Thymus (tissue), 11 donors: Measurements from ENCODE around the gene EHBP1. TPM values are rescaled to one million over a fixed set of nuclear protein-coding genes. Genes with fewer than 3 reads are reported as not detected.

Experiments used
- DNase-seq, 9 donors: peaks; one replicate each; pipeline ENCODE4 v3.0.0-alpha.2; 2013; ENCODE audit warnings: low spot score in 9 of 9, low read depth in 6 of 9, missing footprints in 1 of 9
- H3K27ac ChIP-seq, 2 donors: one replicate each; pipeline ENCODE4 v1.5.1; 2013; ENCODE audit warnings: control low read depth in 1 of 2, low read depth in 1 of 2, low read length in 1 of 2, mild to moderate bottlenecking in 1 of 2, moderate library complexity in 1 of 2
- H3K27me3 ChIP-seq, 2 donors: one replicate each; pipeline ENCODE4 v1.5.1; 2013; ENCODE audit warnings: low read length in 1 of 2; ENCODE audit not compliant: control insufficient read depth in 2 of 2, insufficient read depth in 1 of 2
- H3K36me3 ChIP-seq, 2 donors: one replicate each; pipeline ENCODE4 v1.5.1; 2013; ENCODE audit warnings: low read length in 1 of 2, mild to moderate bottlenecking in 1 of 2, moderate library complexity in 1 of 2; ENCODE audit not compliant: control insufficient read depth in 2 of 2, insufficient read depth in 2 of 2
- H3K4me1 ChIP-seq, 2 donors: one replicate each; pipeline ENCODE4 v1.5.1; 2013; ENCODE audit warnings: low read length in 2 of 2; ENCODE audit not compliant: control insufficient read depth in 2 of 2, insufficient read depth in 2 of 2
- H3K4me3 ChIP-seq, 2 donors: one replicate each; pipeline ENCODE4 v1.5.1; 2013; ENCODE audit warnings: low read length in 2 of 2, control low read depth in 1 of 2, mild to moderate bottlenecking in 1 of 2
- H3K9me3 ChIP-seq, 2 donors: one replicate each; pipeline ENCODE4 v1.5.1; 2013; ENCODE audit warnings: low read length in 1 of 2, mild to moderate bottlenecking in 1 of 2; ENCODE audit not compliant: control insufficient read depth in 2 of 2, insufficient read depth in 1 of 2
- WGBS: extraction: QIAGEN DNeasy Blood & Tissue Kit; methylation state at CpG from one replicate; pipeline ENCODE4 v1.1.7; 2013; 5-methylcytosine and 5-hydroxymethylcytosine counted together
- polyA plus RNA-seq: library from polyadenylated mRNA; stranded (reverse); fragments of 200-250 nt; gene quantifications from one replicate; pipeline ENCODE4 v1.2.3, GENCODE V29; 2013
- total RNA-seq: library from RNA; stranded (reverse); fragments of 120-200 nt; gene quantifications from one replicate; pipeline ENCODE4 v1.2.4, GENCODE V29; 2013
- donor health status: healthy.

EHBP1 gene
- total and polyA plus RNA-seq, 2 donors = 11.2 to 19.5 TPM

DNA sequence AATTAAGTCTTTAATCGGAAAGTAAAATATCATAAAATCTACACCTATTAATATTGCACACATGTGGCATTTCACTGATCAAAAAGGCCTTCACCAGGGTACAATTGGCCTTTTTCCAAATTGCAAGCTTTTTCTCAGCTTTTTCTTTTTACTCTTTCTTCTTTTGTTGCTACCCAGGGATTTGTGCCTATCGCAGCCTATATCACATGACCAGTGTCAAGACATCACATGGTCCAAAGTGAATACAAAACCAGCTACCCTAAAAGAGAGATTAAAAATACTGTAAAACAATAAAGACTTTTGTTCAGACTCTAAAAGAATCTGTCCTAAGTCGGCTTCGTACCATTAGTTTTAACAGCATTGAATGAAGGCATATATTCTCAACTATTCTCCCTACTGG, 330.1 kb downstream of the EHBP1 start:
- H3K4me1 ChIP-seq = no peaks in the 10 kb centered on the region
- no peaks in the 10 kb centered on the region for H3K9me3 ChIP-seq
- H3K27me3 ChIP-seq = no peaks in the 10 kb centered on the region
- H3K36me3 ChIP-seq = no peaks in the 10 kb centered on the region
- 99% methylated on average over 4 of the region's 4 CpGs for WGBS
- no peak overlapping the region for H3K27ac ChIP-seq
- no peak for DNase-seq
- no peak overlapping the region for H3K4me3 ChIP-seq

DNA sequence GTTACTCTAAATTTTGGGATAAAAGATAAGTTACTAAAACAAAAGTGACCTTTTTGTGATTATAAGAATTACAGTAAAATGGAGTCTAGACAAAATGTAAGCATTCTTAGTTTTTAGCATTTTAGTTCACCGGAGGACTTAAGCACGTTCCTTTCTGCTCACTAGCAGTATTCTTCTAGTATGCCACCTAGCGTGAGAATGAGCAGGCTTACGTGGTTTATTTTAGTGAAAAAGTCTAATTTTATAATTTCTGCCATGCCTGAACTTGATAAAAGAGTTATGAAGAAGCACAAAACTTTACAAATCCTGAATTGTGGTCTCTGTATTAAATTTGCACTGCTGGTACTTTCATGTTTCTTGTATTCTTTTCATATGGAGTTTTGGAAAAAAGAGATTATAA, 332.5 kb downstream of the EHBP1 start:
- no peaks in the 10 kb centered on the region for H3K4me1 ChIP-seq
- H3K36me3 ChIP-seq = no peaks in the 10 kb centered on the region
- no peak overlapping the region for H3K27ac ChIP-seq
- H3K4me3 ChIP-seq = no peak overlapping the region
- WGBS = 99% methylated on average over 4 of the region's 4 CpGs
- no peak for DNase-seq
- H3K9me3 ChIP-seq = no peaks in the 10 kb centered on the region
- H3K27me3 ChIP-seq = no peaks in the 10 kb centered on the region

DNA sequence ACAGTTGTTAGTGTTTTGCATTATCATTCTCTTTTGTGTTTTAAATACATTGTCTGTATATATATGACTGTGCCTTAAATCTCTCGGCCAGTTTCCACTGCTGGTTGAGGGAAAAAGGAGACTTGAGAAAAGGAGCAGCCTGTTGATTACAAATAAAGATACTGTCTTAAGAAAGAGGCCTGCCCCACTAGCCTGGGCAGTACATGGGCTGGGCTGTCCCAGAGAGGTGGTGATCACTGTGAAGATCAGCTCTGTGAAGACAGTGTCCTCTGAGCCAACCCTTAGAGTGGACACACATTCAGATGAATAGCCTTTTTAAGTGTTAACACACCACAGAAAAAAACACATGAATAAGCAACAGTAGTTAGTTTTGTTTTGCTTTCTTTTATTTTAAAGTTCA, 335.1 kb downstream of the EHBP1 start:
- no peak for DNase-seq
- Histone ChIP-seq H3K4me1 (no peaks in the 10 kb centered on the region), H3K27me3 (peaks cover 7 to 13% of the 10 kb centered on the region in 2 donors), H3K36me3 (no peaks in the 10 kb centered on the region), H3K27ac (no peak overlapping the region), H3K4me3 (no peak overlapping the region), H3K9me3 (no peaks in the 10 kb centered on the region)
- WGBS = 100% methylated on average over 1 of the region's 1 CpG

DNA sequence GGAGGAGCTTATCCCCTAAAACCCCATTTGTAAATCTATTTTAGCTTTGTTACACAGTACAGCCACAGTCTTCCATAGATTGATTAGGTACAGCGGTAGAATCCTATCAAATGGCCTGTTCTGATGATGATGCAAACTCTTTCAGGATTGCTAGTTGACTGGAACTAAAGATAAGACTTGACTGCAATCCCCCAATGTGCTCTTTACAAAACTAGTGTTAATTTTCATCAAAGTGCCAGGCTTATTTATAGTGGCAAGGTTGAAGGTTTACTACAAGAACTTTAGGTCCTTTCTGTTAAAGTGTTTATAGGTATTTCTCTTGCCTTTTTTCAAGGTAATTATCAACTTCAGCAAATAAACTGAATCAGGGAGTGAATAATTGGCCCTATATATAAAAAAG, 336.1 kb downstream of the EHBP1 start:
- H3K27ac ChIP-seq = no peak overlapping the region
- WGBS = 100% methylated on average over 1 of the region's 1 CpG
- no peak overlapping the region for H3K4me3 ChIP-seq
- no peaks in the 10 kb centered on the region for H3K9me3 ChIP-seq
- DNase-seq = no peak
- peaks cover 15 to 20% of the 10 kb centered on the region in 2 donors for H3K27me3 ChIP-seq
- no peaks in the 10 kb centered on the region for H3K36me3 ChIP-seq
- H3K4me1 ChIP-seq = no peaks in the 10 kb centered on the region

DNA sequence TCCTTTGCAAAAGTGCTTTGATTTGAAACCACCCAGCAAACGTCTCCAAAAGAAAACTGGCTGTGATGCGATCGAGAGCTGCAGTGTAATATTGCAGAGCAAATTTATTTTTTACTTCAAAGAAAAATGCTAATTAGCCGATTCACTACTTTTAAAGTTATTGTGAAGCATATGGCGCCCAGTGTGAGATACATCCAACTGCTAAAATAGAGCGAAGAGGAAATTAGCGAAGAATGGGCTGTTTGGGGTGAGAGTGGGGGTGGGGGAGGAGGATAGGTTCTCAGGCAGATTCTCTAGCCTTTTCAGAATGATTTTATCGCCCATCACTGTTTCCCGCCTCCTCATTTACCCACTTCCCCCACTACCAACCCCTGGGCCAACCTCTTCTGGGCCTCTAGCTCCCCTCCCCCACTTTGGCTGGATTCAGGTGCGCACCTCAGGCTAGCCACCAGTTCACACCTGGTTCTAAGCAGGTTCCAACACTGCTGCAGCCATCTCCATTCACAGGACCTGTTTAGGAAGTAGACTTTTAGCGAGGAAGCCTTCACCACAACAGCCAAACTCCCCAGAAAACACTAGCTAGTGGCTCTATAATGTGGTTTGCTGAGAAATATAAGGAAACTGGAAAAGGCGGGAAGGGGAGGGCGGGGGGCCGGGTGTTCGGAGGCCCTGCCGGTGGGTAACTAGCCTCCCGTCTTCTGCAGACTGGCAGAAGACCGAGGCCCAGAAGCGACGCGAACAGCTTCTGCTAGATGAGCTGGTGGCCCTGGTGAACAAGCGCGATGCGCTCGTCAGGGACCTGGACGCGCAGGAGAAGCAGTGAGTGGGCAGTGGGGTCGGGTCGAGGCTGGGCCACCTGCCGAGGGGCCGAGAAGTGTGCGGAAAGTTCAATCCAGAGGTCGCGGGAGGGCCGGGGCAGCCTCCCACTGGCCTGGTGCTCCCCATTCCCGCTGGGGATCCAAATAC, 339.1 kb downstream of the EHBP1 start:
- WGBS = 97% methylated on average over 36 of the region's 36 CpGs
- Histone ChIP-seq H3K4me3 (no peak overlapping the region), H3K9me3 (peaks cover 2 to 21% of the 10 kb centered on the region in 2 donors), H3K4me1 (peaks cover 10 to 26% of the 10 kb centered on the region in 2 donors), H3K36me3 (no peaks in the 10 kb centered on the region), H3K27ac (no peak overlapping the region), H3K27me3 (peaks cover 44 to 51% of the 10 kb centered on the region in 2 donors)
- DNase-seq = no peak

DNA sequence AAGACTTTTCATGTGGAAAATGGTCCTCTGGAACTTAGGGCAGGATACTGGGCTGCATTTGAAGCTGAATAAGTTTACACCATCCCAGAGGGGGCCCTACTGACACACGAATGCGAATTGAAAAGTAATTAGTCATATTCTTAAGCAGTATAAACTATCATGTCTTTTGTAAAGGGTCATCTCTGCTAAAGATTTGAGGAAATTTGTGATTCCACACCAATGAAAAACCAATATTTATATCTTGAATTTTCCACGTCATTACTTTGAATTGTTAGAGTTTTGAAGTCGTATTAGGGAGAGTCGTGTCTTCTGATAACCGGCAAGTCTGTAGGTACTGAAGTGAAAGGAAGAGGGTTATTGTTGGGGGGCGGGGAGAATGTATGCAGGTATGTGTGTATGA, 341.0 kb downstream of the EHBP1 start:
- WGBS = 98% methylated on average over 7 of the region's 7 CpGs
- no peak for DNase-seq
- H3K27ac ChIP-seq = no peak overlapping the region
- peaks cover 2 to 21% of the 10 kb centered on the region in 2 donors for H3K9me3 ChIP-seq
- peaks cover 62 to 70% of the 10 kb centered on the region in 2 donors for H3K27me3 ChIP-seq
- no peaks in the 10 kb centered on the region for H3K36me3 ChIP-seq
- H3K4me3 ChIP-seq = no peak overlapping the region
- H3K4me1 ChIP-seq = peaks cover 22 to 39% of the 10 kb centered on the region in 2 donors

DNA sequence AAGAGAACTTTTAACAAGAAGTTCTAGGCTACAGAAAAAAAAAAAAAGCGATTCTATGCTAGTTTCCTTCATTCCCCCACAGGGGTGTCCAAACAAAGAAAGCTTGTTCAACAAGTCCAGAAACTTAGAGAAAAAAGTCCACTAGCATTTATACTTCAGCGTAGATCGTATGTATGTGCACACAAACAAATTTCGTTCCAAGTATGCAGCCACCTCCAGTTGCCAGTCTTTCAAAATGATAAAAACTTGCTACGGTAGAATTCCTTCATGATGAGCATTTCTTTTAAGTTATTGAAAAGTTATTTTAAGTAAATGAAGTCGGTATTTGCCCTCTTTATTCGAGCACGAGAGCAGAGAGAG, 341.4 kb downstream of the EHBP1 start:
- Histone ChIP-seq H3K9me3 (peaks cover 2 to 23% of the 10 kb centered on the region in 2 donors), H3K27ac (no peak overlapping the region), H3K36me3 (no peaks in the 10 kb centered on the region), H3K27me3 (peaks cover 66 to 74% of the 10 kb centered on the region in 2 donors), H3K4me3 (no peak overlapping the region), H3K4me1 (peaks cover 22 to 43% of the 10 kb centered on the region in 2 donors)
- peak in 1 of 9 donors; percentile 28 for DNase-seq
- 39% methylated on average over 8 of the region's 8 CpGs for WGBS

DNA sequence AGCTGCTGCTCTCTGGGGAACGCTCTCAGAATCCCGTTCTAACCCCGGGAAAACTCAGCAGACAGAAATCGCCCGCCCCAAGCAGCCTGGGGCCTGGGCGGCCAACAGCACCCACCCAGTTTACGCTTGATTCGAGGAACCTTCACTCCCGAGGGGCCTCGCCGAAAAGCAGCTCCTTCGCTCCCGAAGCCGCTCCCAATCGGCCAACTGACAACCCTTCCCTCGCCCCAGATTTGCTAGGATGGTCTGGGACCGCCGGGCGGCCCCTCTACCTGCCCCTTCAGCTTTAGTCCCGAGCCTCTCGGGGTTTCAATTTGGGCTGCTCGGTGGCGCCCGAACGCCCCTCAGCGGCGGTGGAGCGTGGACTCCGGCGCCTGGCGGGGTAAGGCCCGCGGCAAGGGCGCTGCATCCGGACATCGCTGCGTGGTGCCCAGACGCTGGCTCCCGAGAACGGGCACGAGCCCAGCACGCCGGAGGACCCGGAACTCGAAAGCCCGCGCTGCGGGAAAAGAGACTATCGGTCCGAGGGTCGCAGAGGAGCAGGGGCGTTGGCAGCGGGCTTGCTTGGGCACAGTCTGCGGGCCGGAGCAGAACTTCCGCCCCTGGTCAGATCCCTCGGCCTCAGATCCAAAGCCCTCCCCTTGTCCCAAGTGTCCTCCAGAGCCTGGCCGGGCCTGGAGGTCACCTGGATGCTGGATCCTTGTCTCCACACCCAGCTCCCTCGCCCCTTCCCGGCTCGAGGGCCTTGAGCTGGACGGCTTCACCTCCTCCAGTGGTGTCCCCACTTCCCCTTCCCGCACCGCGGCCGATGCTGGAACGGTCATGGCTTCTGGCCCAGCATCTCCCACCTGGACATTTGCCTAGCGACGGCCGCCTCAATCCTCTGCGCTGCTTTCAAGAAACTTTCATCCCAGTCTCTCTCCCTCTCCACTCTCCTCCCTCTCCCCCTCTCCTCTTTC, 342.1 kb downstream of the EHBP1 start:
- Histone ChIP-seq H3K27me3 (peaks cover 72 to 80% of the 10 kb centered on the region in 2 donors), H3K36me3 (no peaks in the 10 kb centered on the region), H3K9me3 (peaks cover 2 to 30% of the 10 kb centered on the region in 2 donors), H3K4me1 (peaks cover 22 to 49% of the 10 kb centered on the region in 2 donors), H3K4me3 (peak overlapping the region in 1 of 2 donors; percentile 14), H3K27ac (no peak overlapping the region)
- DNase-seq = peak in 2 of 9 donors; percentile 22 to 35
- WGBS = 5% methylated on average over 71 of the region's 71 CpGs
